ENCODE results near the gene S100A10. TPM values are rescaled to one million over a fixed set of nuclear protein-coding genes. Genes with fewer than 3 reads are reported as not detected.

S100A10 gene
- total RNA-seq, 2 experiments from 2014 or later, result 2.6 TPM; not detected in 1

DNA sequence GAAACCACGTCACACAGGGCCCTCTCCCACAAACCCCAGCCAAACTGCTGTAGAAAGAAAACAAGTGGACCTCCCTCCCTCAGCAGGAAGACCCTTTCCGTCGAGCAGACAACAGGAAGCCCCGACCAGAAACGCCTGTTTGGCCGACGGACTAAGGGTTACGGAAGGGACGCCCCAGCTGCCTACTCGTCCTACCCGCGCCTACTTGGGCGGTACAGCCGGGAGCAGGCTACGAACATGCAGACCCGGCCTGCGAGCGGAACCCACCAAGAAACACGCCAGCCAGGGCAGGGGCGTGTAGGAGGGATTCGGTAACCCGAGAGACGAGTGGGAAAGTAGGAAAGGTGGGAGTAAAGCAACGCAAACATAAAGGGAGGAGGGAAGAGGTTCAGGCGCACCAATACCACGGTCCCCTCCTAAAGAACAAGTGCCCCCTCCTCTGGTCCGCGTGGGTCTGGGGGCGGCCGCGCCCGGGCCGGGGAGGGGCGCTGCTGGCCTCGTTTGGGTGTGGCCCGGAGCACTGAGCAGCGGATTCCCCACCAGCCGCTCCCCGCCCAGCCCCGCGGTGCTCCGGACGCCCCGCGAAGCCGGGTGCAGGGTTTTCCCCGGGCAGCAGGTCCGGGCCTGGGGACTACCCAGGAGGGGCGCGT is 450 bp downstream of the S100A10 start:
- POLR2A ChIA-PET, result no interaction called here
- BruUV-seq (replicated peaks), result no TSS peak
- intact Hi-C loops (cut with micrococcal nuclease; ENCODE audit: unreplicated experiment), result no loop called here

DNA sequence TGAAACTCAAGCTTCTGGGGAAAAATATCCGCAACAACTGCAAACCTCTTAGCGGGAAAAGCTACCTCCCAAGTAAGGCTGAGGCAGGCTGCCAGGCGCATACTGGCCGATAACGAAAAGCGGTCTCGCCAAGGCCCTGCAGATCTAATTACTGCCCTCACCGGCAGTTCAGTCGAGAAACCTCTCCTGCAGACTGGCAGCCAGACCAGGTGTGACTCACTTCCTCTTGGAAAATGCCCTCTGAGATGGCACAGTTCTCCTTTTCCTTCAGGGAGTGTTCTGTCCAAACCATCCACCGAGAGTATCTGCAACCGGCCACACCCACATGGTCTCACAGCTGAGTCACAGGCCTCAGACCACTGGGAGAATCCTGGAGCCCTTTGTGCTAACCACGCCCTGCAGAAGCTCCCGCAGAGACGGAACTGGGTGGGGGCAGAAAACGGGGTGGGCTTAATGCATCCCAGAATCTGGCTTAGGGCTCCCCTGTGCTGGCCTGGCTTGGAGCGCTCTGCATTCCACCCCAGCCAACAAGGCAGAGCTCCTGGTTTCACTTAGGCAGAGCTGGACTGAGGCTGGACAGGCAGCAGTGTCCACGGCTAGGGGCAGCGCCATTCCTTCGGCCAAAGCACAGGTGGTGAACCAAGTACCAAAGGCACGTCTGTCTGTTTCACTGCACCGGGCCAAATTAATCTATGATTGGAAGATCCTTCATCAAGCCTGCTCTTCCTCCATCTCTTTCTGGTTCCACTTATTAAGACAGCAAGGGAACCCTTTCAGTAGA is 1.2 kb downstream of the S100A10 start:
- BruUV-seq (replicated peaks), result no TSS peak
- no peaks in the 10 kb centered on the region for H3K9me3 ChIP-seq (ENCODE audit: low read length)
- CTCF ChIA-PET (ENCODE audit: unreplicated experiment), result no interaction called here
- no peak for DNase-seq (ENCODE audit: low spot score)
- no peaks in the 10 kb centered on the region for H3K79me2 ChIP-seq (ENCODE audit: insufficient read depth, low read depth, low read length)
- no peaks in the 10 kb centered on the region for H3K4me1 ChIP-seq (ENCODE audit: insufficient read depth, low read length, poor library complexity, severe bottlenecking)
- TF ChIP-seq EZH2phosphoT487 (IDR thresholded peaks at IDR 0.05; ENCODE audit: borderline replicate concordance, low read depth, low read length), result no peak
- TF ChIP-seq, protein P1, sequence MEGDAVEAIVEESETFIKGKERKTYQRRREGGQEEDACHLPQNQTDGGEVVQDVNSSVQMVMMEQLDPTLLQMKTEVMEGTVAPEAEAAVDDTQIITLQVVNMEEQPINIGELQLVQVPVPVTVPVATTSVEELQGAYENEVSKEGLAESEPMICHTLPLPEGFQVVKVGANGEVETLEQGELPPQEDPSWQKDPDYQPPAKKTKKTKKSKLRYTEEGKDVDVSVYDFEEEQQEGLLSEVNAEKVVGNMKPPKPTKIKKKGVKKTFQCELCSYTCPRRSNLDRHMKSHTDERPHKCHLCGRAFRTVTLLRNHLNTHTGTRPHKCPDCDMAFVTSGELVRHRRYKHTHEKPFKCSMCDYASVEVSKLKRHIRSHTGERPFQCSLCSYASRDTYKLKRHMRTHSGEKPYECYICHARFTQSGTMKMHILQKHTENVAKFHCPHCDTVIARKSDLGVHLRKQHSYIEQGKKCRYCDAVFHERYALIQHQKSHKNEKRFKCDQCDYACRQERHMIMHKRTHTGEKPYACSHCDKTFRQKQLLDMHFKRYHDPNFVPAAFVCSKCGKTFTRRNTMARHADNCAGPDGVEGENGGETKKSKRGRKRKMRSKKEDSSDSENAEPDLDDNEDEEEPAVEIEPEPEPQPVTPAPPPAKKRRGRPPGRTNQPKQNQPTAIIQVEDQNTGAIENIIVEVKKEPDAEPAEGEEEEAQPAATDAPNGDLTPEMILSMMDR (conservative IDR thresholded peaks at IDR 0.05; ENCODE audit: low read length), result no peak
- H2AFZ ChIP-seq (ENCODE audit: low read length), result peak overlapping the region; percentile 35; the same call in 1 of the 2 replicates
- H3K9me2 ChIP-seq (ENCODE audit: insufficient read depth, low read length), result no peaks in the 10 kb centered on the region
- no peak overlapping the region; the same call in 1 of the 2 replicates for H3K4me2 ChIP-seq (ENCODE audit: low read length)
- POLR2A ChIA-PET, result no interaction called here
- H3K4me3 ChIP-seq (ENCODE audit: low read depth, low read length, poor library complexity, severe bottlenecking), result no peak overlapping the region
- H3K27ac ChIP-seq (ENCODE audit: low read depth, low read length, poor library complexity, severe bottlenecking), result no peak overlapping the region
- intact Hi-C loops (cut with micrococcal nuclease; ENCODE audit: unreplicated experiment), result no loop called here
- no peaks in the 10 kb centered on the region for H3K36me3 ChIP-seq (ENCODE audit: insufficient read depth, low read length)
- H4K20me1 ChIP-seq (ENCODE audit: insufficient read depth, low read length), result no peaks in the 10 kb centered on the region

More for the DNA sequence above, 450 bp downstream of the S100A10 start:
- Histone ChIP-seq H3K4me2 (ENCODE audit: low read length) (peak overlapping the region; percentile 58; the same call in 1 of the 2 replicates), H3K79me2 (ENCODE audit: insufficient read depth, low read depth, low read length) (no peaks in the 10 kb centered on the region), H3K9me3 (ENCODE audit: low read length) (no peaks in the 10 kb centered on the region), H3K4me1 (ENCODE audit: insufficient read depth, low read length, poor library complexity, severe bottlenecking) (no peaks in the 10 kb centered on the region), H3K36me3 (ENCODE audit: insufficient read depth, low read length) (no peaks in the 10 kb centered on the region), H2AFZ (ENCODE audit: low read length) (peak overlapping the region; percentile 35; the same call in 1 of the 2 replicates), H4K20me1 (ENCODE audit: insufficient read depth, low read length) (no peaks in the 10 kb centered on the region), H3K4me3 (ENCODE audit: low read depth, low read length, poor library complexity, severe bottlenecking) (peak overlapping the region; percentile 37), H3K27ac (ENCODE audit: low read depth, low read length, poor library complexity, severe bottlenecking) (no peak overlapping the region), H3K9me2 (ENCODE audit: insufficient read depth, low read length) (no peaks in the 10 kb centered on the region)
- peak; percentile 16 for DNase-seq (ENCODE audit: low spot score)
- CTCF ChIA-PET (ENCODE audit: unreplicated experiment), result no interaction called here
- TF ChIP-seq EZH2phosphoT487 (IDR thresholded peaks at IDR 0.05; ENCODE audit: borderline replicate concordance, low read depth, low read length), result peak; percentile 66; the same call in 1 of the 2 replicates
- TF ChIP-seq, protein P1 (conservative IDR thresholded peaks at IDR 0.05; ENCODE audit: low read length), result no peak

Measured in OCI-LY7 (cell line).